GM12865 (cell line): ENCODE measurements around the gene ATP6V1B1.

Experiments
- DNase-seq: peaks from one replicate; pipeline ENCODE4 v3.0.0; 2010; ENCODE audit warnings: low read depth
- H3K4me3 ChIP-seq: 2 replicates; pipeline ENCODE4 v1.5.1; 2011; ENCODE audit warnings: mild to moderate bottlenecking, low read depth, low read length, control low read depth
- TF ChIP-seq, protein P1 (sequence below): IDR thresholded peaks from 2 replicates; pipeline ENCODE4 v1.5.1; 2011; ENCODE audit warnings: low read length, control low read depth, low read depth, inconsistent platforms; ENCODE audit not compliant: insufficient read depth; ENCODE audit errors: missing control alignments

Gene ATP6V1B1

GRCh38 chr2:70962885-70963878 lies 27.5 kb downstream of the ATP6V1B1 start:
- no peak overlapping the region for H3K4me3 ChIP-seq
- TF ChIP-seq, protein P1, sequence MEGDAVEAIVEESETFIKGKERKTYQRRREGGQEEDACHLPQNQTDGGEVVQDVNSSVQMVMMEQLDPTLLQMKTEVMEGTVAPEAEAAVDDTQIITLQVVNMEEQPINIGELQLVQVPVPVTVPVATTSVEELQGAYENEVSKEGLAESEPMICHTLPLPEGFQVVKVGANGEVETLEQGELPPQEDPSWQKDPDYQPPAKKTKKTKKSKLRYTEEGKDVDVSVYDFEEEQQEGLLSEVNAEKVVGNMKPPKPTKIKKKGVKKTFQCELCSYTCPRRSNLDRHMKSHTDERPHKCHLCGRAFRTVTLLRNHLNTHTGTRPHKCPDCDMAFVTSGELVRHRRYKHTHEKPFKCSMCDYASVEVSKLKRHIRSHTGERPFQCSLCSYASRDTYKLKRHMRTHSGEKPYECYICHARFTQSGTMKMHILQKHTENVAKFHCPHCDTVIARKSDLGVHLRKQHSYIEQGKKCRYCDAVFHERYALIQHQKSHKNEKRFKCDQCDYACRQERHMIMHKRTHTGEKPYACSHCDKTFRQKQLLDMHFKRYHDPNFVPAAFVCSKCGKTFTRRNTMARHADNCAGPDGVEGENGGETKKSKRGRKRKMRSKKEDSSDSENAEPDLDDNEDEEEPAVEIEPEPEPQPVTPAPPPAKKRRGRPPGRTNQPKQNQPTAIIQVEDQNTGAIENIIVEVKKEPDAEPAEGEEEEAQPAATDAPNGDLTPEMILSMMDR = no peak
- DNase-seq = no peak

- TF ChIP-seq, protein P1 = no peak
- no peak overlapping the region for H3K4me3 ChIP-seq
- no peak for DNase-seq
Measured at GRCh38 chr2:70964133-70964532, 28.4 kb downstream of the ATP6V1B1 start.

- TF ChIP-seq, protein P1 = peak; percentile 91
- DNase-seq = peak; percentile 82
- peak overlapping the region; percentile 57 for H3K4me3 ChIP-seq
Measured at GRCh38 chr2:70964596-70965386, 29.1 kb downstream of the ATP6V1B1 start.

GRCh38 chr2:70965506-70965905 lies 29.8 kb downstream of the ATP6V1B1 start:
- H3K4me3 ChIP-seq = peak overlapping the region; percentile 57
- DNase-seq = no peak
- TF ChIP-seq, protein P1 = no peak

DNA sequence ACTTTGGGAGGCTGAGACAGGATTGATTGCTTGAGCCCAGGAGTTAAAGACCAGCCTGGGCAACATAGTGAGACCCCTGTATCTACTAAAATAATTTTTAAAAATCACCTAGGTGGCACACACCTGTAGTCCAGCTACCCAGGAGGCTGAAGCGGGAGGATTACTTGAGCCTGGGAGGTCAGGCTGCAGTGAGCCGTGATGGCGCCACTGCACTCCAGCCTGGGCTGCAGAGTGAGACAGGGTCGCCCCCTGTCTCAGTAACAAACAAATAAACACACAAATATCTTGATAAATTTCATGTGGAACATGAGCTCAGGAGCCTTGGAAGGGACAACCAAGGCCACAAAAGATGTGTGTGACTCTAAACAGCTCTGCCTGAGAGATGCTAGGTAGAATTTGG lies 31.0 kb downstream of the ATP6V1B1 start:
- no peak for DNase-seq
- TF ChIP-seq, protein P1 = no peak
- no peak overlapping the region for H3K4me3 ChIP-seq

DNA sequence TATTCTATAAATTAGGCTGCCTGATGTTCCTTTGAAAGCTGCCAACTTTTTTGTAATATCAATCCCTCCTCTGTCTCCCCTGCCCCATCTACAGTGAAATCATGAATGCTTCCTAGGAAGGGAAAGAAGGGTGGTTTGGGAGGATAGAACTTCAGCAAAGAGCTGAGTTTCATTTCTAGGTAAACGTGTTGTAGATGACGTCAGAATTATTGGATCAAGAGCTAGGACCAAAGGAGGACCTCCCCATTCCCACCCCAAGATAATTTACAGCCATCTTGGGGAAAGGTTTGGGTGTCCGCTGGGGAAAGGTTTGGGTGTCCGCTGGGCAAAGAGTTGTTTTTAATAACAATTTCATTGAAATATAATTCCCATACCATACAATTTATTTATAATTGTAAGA lies 31.5 kb downstream of the ATP6V1B1 start:
- H3K4me3 ChIP-seq = no peak overlapping the region
- TF ChIP-seq, protein P1 = no peak
- DNase-seq = no peak
